GM12878 (cell line): ENCODE measurements around the gene DIPK1A. TPM values are rescaled to one million over a fixed set of nuclear protein-coding genes. Genes with fewer than 3 reads are reported as not detected.

Experiments
- ATAC-seq: fragments of 200-7000 bp; cut with Tn5 transposase; 3 replicates; pipeline ENCODE4 v1.9.1; 2020; ENCODE audit warnings: mild to moderate bottlenecking, moderate library complexity
- BruUV-seq: library from RNA; stranded (reverse); fragments of 400-500 nt; replicated peaks from 2 replicates; lab custom pipeline; 2021; lab: Mats Ljungman, UMichigan
- CTCF ChIA-PET: fragments of 300-600 bp; sonication (Branson Sonifier 250); formaldehyde crosslinking; extraction: SDS; loops from one replicate; lab custom pipeline; 2021; ENCODE audit warnings: inconsistent platforms; lab: Yijun Ruan, JAX
- POLR2A ChIA-PET: fragments of 350-600 bp; formaldehyde crosslinking; extraction: SDS; loops from one replicate; lab custom pipeline; 2021; ENCODE audit warnings: inconsistent platforms; lab: Charles Lee
- RAD21 ChIA-PET: fragments of 300-600 bp; sonication (Branson Sonifier 250); formaldehyde crosslinking; loops from one replicate; lab custom pipeline; 2023; ENCODE audit warnings: antibody characterized with exemption; ENCODE audit not compliant: unreplicated experiment; lab: Charles Lee
- SMC1A ChIA-PET: fragments of 300-600 bp; sonication (Branson Sonifier 250); formaldehyde crosslinking; loops from one replicate; lab custom pipeline; 2023; ENCODE audit not compliant: unreplicated experiment, uncharacterized antibody; lab: Charles Lee
- DNase-seq: peaks from one replicate; pipeline ENCODE4 v3.0.0-alpha.2; 2011; ENCODE audit warnings: low read depth, low spot score
- FAIRE-seq: peaks from 3 replicates; lab custom pipeline; 2011; peaks lifted over from hg19 to GRCh38; lab: Jason Lieb, UNC
- H2AFZ ChIP-seq: 2 replicates; pipeline ENCODE4 v1.6.0; 2011; ENCODE audit warnings: low read depth, low read length, control low read depth; ENCODE audit not compliant: control insufficient read depth
- H3K27ac ChIP-seq: 2 replicates; pipeline ENCODE4 v1.5.1; 2011; ENCODE audit warnings: control low read depth; ENCODE audit not compliant: control insufficient read depth, insufficient read depth
- H3K27me3 ChIP-seq, 2 experiments: replicated peaks in 1 of 2; 2 replicates each; pipeline versions ENCODE4 v1.6.0 to v1.6.1; 2011; ENCODE audit warnings: low read length in 1 of 2; ENCODE audit not compliant: control insufficient read depth in 2 of 2, insufficient read depth in 2 of 2
- H3K36me3 ChIP-seq, 2 experiments: 2 replicates each; pipeline ENCODE4 v1.5.1; 2011; ENCODE audit warnings: low read length in 1 of 2; ENCODE audit not compliant: control insufficient read depth in 2 of 2, insufficient read depth in 2 of 2
- H3K4me1 ChIP-seq: 2 replicates; pipeline ENCODE4 v1.6.1; 2011; ENCODE audit warnings: mild to moderate bottlenecking, low read length, moderate library complexity, mixed read lengths; ENCODE audit not compliant: control insufficient read depth, insufficient read depth
- H3K4me2 ChIP-seq: 2 replicates; pipeline ENCODE4 v1.6.0; 2011; ENCODE audit warnings: control low read depth; ENCODE audit not compliant: control insufficient read depth, insufficient read depth
- H3K4me3 ChIP-seq: fragments of 200-600 bp; sonication (generic); 2 replicates; pipeline ENCODE4 v1.5.1; 2016
- H3K79me2 ChIP-seq: 2 replicates; pipeline ENCODE4 v1.6.0; 2011; ENCODE audit warnings: low read length; ENCODE audit not compliant: control insufficient read depth, insufficient read depth
- H3K9ac ChIP-seq: 2 replicates; pipeline ENCODE4 v1.8.0; 2011; ENCODE audit warnings: low read length, control low read depth, mixed read lengths; ENCODE audit not compliant: control insufficient read depth, insufficient read depth
- H3K9me3 ChIP-seq: replicated peaks from 3 replicates; pipeline ENCODE4 v1.5.1; 2011; ENCODE audit warnings: mild to moderate bottlenecking, low read length; ENCODE audit not compliant: control insufficient read depth, insufficient read depth
- H4K20me1 ChIP-seq: 2 replicates; pipeline ENCODE4 v1.6.0; 2011; ENCODE audit not compliant: control insufficient read depth, insufficient read depth
- CEBPZ ChIP-seq: fragments of 150-350 bp; IDR thresholded peaks from 2 replicates; pipeline ENCODE4 v1.6.1; 2016; ENCODE audit warnings: low read depth, low read length
- DPF2 ChIP-seq: fragments of 450-650 bp; IDR thresholded peaks from 2 replicates; pipeline ENCODE4 v1.6.1; 2017; ENCODE audit warnings: mild to moderate bottlenecking
- MEF2B ChIP-seq: fragments of 450-650 bp; IDR thresholded peaks from 2 replicates; pipeline ENCODE4 v1.6.1; 2018; ENCODE audit warnings: mild to moderate bottlenecking, moderate library complexity; ENCODE audit not compliant: partially characterized antibody, poor library complexity, severe bottlenecking
- POLR2A ChIP-seq: IDR thresholded peaks from 2 replicates; pipeline ENCODE4 v1.6.1; 2011; ENCODE audit warnings: low read depth, mild to moderate bottlenecking, low read length
- SMAD5 ChIP-seq: IDR thresholded peaks from 2 replicates; pipeline ENCODE4 v1.6.1; 2016; ENCODE audit warnings: antibody characterized with exemption, low read depth
- SRF ChIP-seq, 2 experiments: IDR thresholded peaks; 2 replicates each; pipeline ENCODE4 v1.6.1; 2011; ENCODE audit warnings: low read depth in 2 of 2, low read length in 2 of 2, mild to moderate bottlenecking in 1 of 2, moderate library complexity in 1 of 2
- YY1 ChIP-seq: IDR thresholded peaks from 2 replicates; pipeline ENCODE4 v1.6.1; 2011; ENCODE audit warnings: low read depth, mild to moderate bottlenecking, low read length
- ZBTB33 ChIP-seq: fragments of 450-650 bp; IDR thresholded peaks from 2 replicates; pipeline ENCODE4 v1.6.1; 2017; ENCODE audit warnings: mild to moderate bottlenecking
- ZSCAN29 ChIP-seq: fragments of 450-650 bp; IDR thresholded peaks from 2 replicates; pipeline ENCODE4 v1.6.1; 2017; ENCODE audit warnings: mild to moderate bottlenecking, moderate library complexity
- WGBS: methylation state at CpG from one replicate; pipeline ENCODE4 v1.1.6; 2016; ENCODE audit warnings: low lambda C conversion rate; ENCODE audit not compliant: insufficient replicate concordance, insufficient coverage; ENCODE audit errors: missing lambda C conversion rate; 5-methylcytosine and 5-hydroxymethylcytosine counted together
- in situ Hi-C: fragments of 300-500 bp; cut with MboI; formaldehyde crosslinking; loops from 9 replicates; pipeline ENCODE4 v1.14.3; 2018; ENCODE audit warnings: mixed read lengths
- intact Hi-C: fragments of 100-400 bp; cut with micrococcal nuclease; formaldehyde crosslinking; loops from one replicate; pipeline ENCODE4 v1.14.2; 2022; ENCODE audit not compliant: unreplicated experiment
- polyA plus RNA-seq, 11 experiments: library from polyadenylated mRNA; depleted of rRNA in 4 of 11; unstranded in 6 of 11; stranded (reverse) in 5 of 11; fragments of >200 nt; fragmentation: Nextera tagmentation in 4 of 11; fragmentation: Illumina TruSeq in 1 of 11; extraction: Ambion mirVana in 4 of 11; extraction: Trizol in 1 of 11; gene quantifications; 1 replicate in 1 of 11; 2 replicates in 10 of 11; pipeline versions ENCODE4 v1.2.1 to v1.2.3, GENCODE V29; 2011 to 2016; ENCODE audit warnings: inconsistent platforms in 2 of 11, missing spikeins in 2 of 11, low read depth in 1 of 11
- total RNA-seq, 4 experiments: library from RNA; depleted of rRNA in 3 of 4; stranded (reverse); fragments of >200 nt in 3 of 4; fragmentation: Illumina TruSeq in 1 of 4; extraction: Trizol in 1 of 4; gene quantifications; 2 replicates each; pipeline versions ENCODE4 v1.2.1 to v1.2.3, GENCODE V29; 2013 to 2021

The DIPK1A gene
- total and polyA plus RNA-seq, 10 of the 15 experiments (the other 5 are each of a cell fraction or from before 2014, with no cell fraction given) = 4.9 to 15.0 (median 9.7) TPM

GRCh38 chr1:92879316-92879968, 81.8 kb downstream of the DIPK1A start:
- no peak overlapping the region for H3K27ac ChIP-seq
- FAIRE-seq = no peak
- no peak overlapping the region for H2AFZ ChIP-seq
- POLR2A ChIA-PET = no interaction called here
- TF ChIP-seq POLR2A (no peak), SMAD5 (no peak), MEF2B (no peak), ZBTB33 (no peak), CEBPZ (no peak), YY1 (no peak), DPF2 (no peak), SRF (IDR thresholded peaks at IDR 0.05; ENCODE audit: low read depth in 2 of 2, low read length in 2 of 2) (no peak), ZSCAN29 (no peak)
- TF ChIP-seq, all 136 proteins: peak for 0
- ATAC-seq (no peak), DNase-seq (no peak)
- Histone ChIP-seq H3K27me3 (no peaks in the 10 kb centered on the region), H3K9ac (no peak overlapping the region), H3K4me2 (no peak overlapping the region), H4K20me1 (no peaks in the 10 kb centered on the region), H3K4me1 (no peaks in the 10 kb centered on the region; the same call in 1 of the 2 replicates), H3K4me3 (no peak overlapping the region), H3K9me3 (no peaks in the 10 kb centered on the region), H3K79me2 (0 out of 2 replicates have a peak, but pooled peaks cover 2% of the 10 kb centered on the region), H3K36me3 (peaks cover 0 to 4% of the 10 kb centered on the region in 2 experiments; a peak in 1 of 4 replicates)
- CTCF ChIA-PET = interaction anchor here (0.8 to 2.9 kb wide), 3 partner anchors 8 to 77 kb away, joined by 3 to 8 read pairs (median 3); no protein-coding TSS in a partner anchor
- in situ Hi-C loops (no loop called here), intact Hi-C loops (no loop called here)
- RAD21 ChIA-PET = no interaction called here
- BruUV-seq = no TSS peak
- 61% methylated on average over 4 of the region's 4 CpGs for WGBS
- SMC1A ChIA-PET = interaction anchor here (0.8 to 1.3 kb wide), 6 partner anchors 10 to 115 kb away, joined by 3 to 4 read pairs (median 3); no protein-coding TSS in a partner anchor
